Fibroblast of lung (primary cell): ENCODE measurements around the gene INTS11.

ENCODE experiments used
- EZH2 ChIP-seq: IDR thresholded peaks from 2 replicates; pipeline ENCODE4 v1.5.1; 2012; ENCODE audit warnings: low read length, control low read depth, mild to moderate bottlenecking; ENCODE audit errors: missing control alignments
- TF ChIP-seq, protein P1 (sequence below), 2 donors: IDR thresholded peaks in 1 of 2; conservative IDR thresholded peaks in 1 of 2; 1 replicate in 1 of 2; 2 replicates in 1 of 2; pipeline ENCODE4 v1.5.1; 2011 to 2012; ENCODE audit warnings: low read length in 2 of 2, control low read depth in 1 of 2, inconsistent platforms in 1 of 2, low read depth in 1 of 2, mild to moderate bottlenecking in 1 of 2

DNA sequence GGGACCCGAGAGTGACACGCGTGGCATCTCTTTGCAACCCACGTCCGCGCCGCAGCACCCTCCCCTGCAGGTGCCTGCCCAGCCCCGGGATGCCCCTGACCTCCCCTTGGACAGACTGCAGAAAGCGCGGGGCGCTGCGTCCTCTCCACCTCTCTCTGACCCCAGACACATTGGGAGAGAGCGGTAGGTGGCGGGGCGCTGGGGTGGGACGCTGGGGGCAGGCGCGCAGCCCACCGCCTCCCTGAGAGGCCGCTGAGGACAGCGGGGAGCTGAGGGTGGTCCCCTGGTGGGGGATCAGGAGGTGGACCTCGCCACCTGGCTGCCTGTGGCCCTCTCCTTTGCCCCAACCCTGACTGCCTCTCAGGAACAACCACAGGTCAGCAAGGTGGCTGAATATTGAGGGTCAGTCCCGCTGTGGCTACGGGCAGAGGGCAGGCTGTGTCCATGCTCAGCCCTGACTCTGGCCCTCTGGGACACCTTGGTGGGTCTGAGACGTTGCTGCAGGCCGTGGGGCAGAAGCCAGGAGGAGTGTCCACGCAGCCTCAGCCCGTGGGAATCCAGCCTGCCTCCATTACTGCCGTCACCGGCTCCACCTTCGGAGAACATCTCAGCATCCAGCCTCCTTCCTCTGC is 50.0 kb downstream of the INTS11 start:
- TF ChIP-seq, protein P1, sequence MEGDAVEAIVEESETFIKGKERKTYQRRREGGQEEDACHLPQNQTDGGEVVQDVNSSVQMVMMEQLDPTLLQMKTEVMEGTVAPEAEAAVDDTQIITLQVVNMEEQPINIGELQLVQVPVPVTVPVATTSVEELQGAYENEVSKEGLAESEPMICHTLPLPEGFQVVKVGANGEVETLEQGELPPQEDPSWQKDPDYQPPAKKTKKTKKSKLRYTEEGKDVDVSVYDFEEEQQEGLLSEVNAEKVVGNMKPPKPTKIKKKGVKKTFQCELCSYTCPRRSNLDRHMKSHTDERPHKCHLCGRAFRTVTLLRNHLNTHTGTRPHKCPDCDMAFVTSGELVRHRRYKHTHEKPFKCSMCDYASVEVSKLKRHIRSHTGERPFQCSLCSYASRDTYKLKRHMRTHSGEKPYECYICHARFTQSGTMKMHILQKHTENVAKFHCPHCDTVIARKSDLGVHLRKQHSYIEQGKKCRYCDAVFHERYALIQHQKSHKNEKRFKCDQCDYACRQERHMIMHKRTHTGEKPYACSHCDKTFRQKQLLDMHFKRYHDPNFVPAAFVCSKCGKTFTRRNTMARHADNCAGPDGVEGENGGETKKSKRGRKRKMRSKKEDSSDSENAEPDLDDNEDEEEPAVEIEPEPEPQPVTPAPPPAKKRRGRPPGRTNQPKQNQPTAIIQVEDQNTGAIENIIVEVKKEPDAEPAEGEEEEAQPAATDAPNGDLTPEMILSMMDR (conservative IDR thresholded peaks at IDR 0.05 in 1 of 2, IDR thresholded peaks at IDR 0.05 in 1 of 2; ENCODE audit: low read depth in 1 of 2, low read length in 2 of 2): no peak
- TF ChIP-seq EZH2: no peak
